Psoas muscle (tissue), 8 donors: Measurements from ENCODE around the gene SEMA7A. TPM values are rescaled to one million over a fixed set of nuclear protein-coding genes. Genes with fewer than 3 reads are reported as not detected.

Experiments used
- ATAC-seq, 4 donors: fragments of 200-7000 bp; cut with Tn5 transposase; one replicate each; pipeline ENCODE4 v1.9.1; 2020; ENCODE audit warnings: moderate library complexity in 3 of 4, mild to moderate bottlenecking in 2 of 4
- DNase-seq, 2 donors: peaks; one replicate each; pipeline ENCODE4 v3.0.0-alpha.2; 2020
- H3K27ac ChIP-seq: fragments of 200-600 bp; one replicate; pipeline ENCODE4 v1.8.0; 2022
- H3K27me3 ChIP-seq, 3 donors: fragments of 200-600 bp in 1 of 3; one replicate each; pipeline versions ENCODE4 v1.6.1 to v1.8.0; 2013 to 2022; ENCODE audit warnings: low read length in 2 of 3, mild to moderate bottlenecking in 2 of 3, moderate library complexity in 1 of 3; ENCODE audit not compliant: insufficient read depth in 3 of 3
- H3K36me3 ChIP-seq, 2 donors: fragments of 200-600 bp in 1 of 2; one replicate each; pipeline versions ENCODE4 v1.6.1 to v1.8.0; 2013 to 2022; ENCODE audit warnings: low read depth in 1 of 2, mild to moderate bottlenecking in 1 of 2, moderate library complexity in 1 of 2; ENCODE audit not compliant: insufficient read depth in 1 of 2
- H3K4me1 ChIP-seq: fragments of 200-600 bp; one replicate; pipeline ENCODE4 v1.8.0; 2022
- H3K4me3 ChIP-seq: fragments of 200-600 bp; one replicate; pipeline ENCODE4 v1.8.0; 2022; ENCODE audit warnings: mild to moderate bottlenecking
- H3K9me3 ChIP-seq: fragments of 200-600 bp; one replicate; pipeline ENCODE4 v1.8.0; 2022
- WGBS, 3 donors: extraction: QIAGEN DNeasy Blood & Tissue Kit; methylation state at CpG; one replicate each; pipeline versions ENCODE4 v1.1.6 to v1.1.7; 2013; 5-methylcytosine and 5-hydroxymethylcytosine counted together
- intact Hi-C, 2 donors: fragments of 100-400 bp; cut with DNase I; formaldehyde crosslinking; loops; one replicate each; pipeline versions ENCODE4 v1.11.0 to v1.14.2; 2022
- polyA plus RNA-seq, 3 donors: library from polyadenylated mRNA; stranded (reverse); fragments of 200-250 nt; gene quantifications; one replicate each; pipeline ENCODE4 v1.2.3, GENCODE V29; 2013
- total RNA-seq, 4 donors: library from RNA; stranded (reverse); fragmentation: NEBNext Ultra II Directional in 2 of 4; extraction: Animal tissue kit (Norgen Biotek cat#: 25700) in 2 of 4; gene quantifications; one replicate each; pipeline versions ENCODE4 v1.2.1 to v1.2.4, GENCODE V29; 2021 to 2023
- TF ChIP-seq, protein P1 (sequence below): fragments of 200-600 bp; IDR thresholded peaks from one replicate; pipeline ENCODE4 v1.8.0; 2022; ENCODE audit warnings: antibody characterized with exemption
- donor health status: healthy with polysubstance abuse.
- donor health status: DM: no; HTN: no; CAD: no; lungs with moderate emphysema.
- donor health status: Bipolar disorder and iron deficiency.
- donor health status: healthy.
- donor health status: DM: yes; HTN: yes; CAD: no.
- donor health status: DM: no; HTN: no; CAD: no.
- donor health status: DM: no; HTN: no; CAD: no.
- donor health status: DM: yes; HTN: yes; CAD: no.

The SEMA7A gene
- total and polyA plus RNA-seq, 7 donors = 0.44 to 2.0 (median 1.2) TPM

DNA sequence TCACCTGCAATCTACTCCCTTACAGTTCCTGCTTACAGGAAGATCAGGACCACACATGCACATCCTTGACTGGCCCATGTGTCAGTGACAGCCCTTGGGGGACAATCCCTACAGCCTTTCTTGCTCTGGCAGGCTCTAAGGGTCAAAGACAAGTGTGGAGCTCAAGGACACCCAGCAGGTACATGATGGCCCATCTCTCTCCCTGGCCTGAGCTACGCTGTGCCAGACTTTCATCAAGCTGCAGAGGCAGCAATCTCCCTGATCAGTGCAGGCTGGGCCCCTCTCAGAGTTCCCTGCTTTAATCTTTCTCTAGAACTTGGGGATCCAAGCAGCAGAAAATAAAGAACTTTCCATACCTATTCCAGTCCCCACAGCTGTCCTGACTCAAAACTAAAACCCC, 2.6 kb downstream of the SEMA7A start:
- ATAC-seq (no peak), DNase-seq (no peak)
- Histone ChIP-seq H3K27me3 (peaks cover 0 to 26% (median 6%) of the 10 kb centered on the region in 3 donors), H3K9me3 (no peaks in the 10 kb centered on the region), H3K27ac (no peak overlapping the region), H3K36me3 (no peaks in the 10 kb centered on the region), H3K4me3 (no peak overlapping the region), H3K4me1 (peaks cover 4% of the 10 kb centered on the region)
- intact Hi-C loops = no loop called here
- WGBS, 3 donors = 79 to 100% (median 90%) methylated on average over 1 of the region's 1 CpG
- TF ChIP-seq, protein P1, sequence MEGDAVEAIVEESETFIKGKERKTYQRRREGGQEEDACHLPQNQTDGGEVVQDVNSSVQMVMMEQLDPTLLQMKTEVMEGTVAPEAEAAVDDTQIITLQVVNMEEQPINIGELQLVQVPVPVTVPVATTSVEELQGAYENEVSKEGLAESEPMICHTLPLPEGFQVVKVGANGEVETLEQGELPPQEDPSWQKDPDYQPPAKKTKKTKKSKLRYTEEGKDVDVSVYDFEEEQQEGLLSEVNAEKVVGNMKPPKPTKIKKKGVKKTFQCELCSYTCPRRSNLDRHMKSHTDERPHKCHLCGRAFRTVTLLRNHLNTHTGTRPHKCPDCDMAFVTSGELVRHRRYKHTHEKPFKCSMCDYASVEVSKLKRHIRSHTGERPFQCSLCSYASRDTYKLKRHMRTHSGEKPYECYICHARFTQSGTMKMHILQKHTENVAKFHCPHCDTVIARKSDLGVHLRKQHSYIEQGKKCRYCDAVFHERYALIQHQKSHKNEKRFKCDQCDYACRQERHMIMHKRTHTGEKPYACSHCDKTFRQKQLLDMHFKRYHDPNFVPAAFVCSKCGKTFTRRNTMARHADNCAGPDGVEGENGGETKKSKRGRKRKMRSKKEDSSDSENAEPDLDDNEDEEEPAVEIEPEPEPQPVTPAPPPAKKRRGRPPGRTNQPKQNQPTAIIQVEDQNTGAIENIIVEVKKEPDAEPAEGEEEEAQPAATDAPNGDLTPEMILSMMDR = no peak

DNA sequence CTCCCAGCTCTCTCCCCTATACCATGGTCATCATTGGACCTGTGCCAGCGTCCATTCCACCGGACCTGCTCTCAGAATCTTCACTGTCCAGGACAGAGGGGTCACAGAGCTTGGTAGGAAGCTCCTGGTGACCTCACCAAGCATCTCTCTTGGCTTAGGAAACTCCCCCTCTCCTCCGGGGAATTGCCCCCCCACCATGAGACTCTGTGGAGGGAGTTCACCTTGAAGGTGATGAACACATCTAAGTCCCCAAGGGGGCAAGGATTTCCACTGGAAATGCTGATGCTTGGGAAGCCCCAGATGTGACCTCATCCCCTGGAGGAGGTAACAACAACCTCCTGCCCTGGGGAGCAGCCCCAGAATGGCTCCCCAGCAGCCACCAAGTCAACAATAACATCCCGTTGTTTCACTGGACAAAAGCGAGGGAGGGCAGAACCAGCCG, 3.2 kb downstream of the SEMA7A start:
- H3K27me3 ChIP-seq = peaks cover 0 to 26% (median 6%) of the 10 kb centered on the region in 3 donors
- no peaks in the 10 kb centered on the region for H3K9me3 ChIP-seq
- 50 to 60% (median 54%) methylated on average over 6 of the region's 6 CpGs for WGBS, 3 donors
- TF ChIP-seq, protein P1 = no peak
- ATAC-seq (no peak), DNase-seq (peak in 1 of 2 donors; percentile 23)
- H3K27ac ChIP-seq = no peak overlapping the region
- peaks cover 4% of the 10 kb centered on the region for H3K4me1 ChIP-seq
- H3K36me3 ChIP-seq = no peaks in the 10 kb centered on the region
- intact Hi-C loops = no loop called here
- no peak overlapping the region for H3K4me3 ChIP-seq

DNA sequence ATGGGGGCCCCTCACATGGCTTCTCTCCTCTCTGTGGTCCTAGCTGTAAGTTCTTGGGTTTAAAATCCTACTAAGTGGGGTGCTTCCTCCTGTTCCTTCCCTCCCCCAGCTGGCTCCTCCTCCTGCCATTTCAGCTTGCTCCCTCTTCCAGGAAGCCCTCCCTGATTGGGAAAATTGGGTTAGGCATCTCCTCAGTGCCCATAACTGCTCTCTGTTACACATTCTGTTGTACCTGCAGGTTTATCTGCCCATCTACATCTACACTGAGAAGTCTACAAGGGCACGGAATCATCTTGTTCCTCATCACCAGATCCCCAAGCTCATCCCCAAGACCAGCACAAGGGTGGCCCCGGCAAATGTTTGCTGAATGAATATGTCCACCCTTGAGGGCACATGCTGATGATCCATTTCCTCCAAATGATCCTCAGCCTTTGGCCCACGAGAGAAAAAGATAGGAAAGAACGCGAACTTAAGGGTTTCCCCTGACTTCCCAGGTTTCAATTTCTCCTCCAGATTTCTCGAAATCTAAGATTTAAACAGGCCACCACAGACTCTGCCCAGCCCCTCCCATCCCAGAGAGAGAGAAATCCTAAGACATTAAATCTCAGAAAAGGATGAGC, 3.9 kb downstream of the SEMA7A start:
- Histone ChIP-seq H3K36me3 (no peaks in the 10 kb centered on the region), H3K4me3 (no peak overlapping the region), H3K4me1 (peaks cover 4% of the 10 kb centered on the region), H3K27me3 (peaks cover 0 to 26% (median 6%) of the 10 kb centered on the region in 3 donors), H3K27ac (no peak overlapping the region), H3K9me3 (no peaks in the 10 kb centered on the region)
- DNase-seq (no peak), ATAC-seq (no peak)
- WGBS, 3 donors = 86 to 93% (median 89%) methylated on average over 6 of the region's 6 CpGs
- intact Hi-C loops = no loop called here
- TF ChIP-seq, protein P1 = no peak

DNA sequence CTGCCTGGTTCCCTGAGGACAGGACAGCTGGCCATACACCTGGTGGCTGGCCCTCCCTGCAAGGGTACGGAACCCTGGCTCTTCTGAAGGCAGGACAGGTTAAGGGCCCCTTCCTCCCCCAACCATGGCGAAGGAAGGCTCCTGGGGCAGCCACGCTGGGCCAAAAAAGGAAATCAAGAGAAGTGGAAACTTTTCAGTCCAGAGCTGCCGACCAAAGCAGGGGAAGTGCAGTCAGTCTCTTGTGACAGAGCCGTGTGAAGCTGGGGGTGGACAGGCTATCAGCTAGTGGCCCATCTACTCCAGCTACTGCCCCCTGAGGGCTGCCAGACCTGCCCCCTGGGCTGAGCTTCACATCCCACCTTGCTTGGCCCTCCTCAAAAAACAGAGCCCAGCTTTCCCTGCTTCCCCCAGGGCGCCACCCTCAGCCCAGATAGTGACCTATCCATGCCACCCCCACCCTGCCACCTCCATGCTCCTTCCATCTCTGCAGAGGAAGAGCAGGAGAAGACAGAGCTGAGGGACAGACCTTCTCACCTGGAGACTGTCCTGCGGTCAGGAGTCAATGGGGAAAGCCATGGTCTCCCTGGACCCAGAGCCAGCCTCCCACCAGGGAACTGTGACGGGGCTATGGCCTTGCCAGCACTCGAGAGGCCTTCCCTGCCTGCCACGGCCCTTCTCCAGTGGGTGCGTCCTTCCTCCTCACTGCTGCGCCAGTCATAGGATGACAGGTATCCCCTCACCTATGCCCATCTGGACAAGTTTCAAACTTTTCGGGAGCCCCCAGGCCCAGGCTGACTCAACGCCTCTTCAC, 4.6 kb downstream of the SEMA7A start:
- H3K27ac ChIP-seq = no peak overlapping the region
- 84 to 92% (median 85%) methylated on average over 14 of the region's 14 CpGs for WGBS, 3 donors
- peaks cover 0 to 26% (median 6%) of the 10 kb centered on the region in 3 donors for H3K27me3 ChIP-seq
- H3K9me3 ChIP-seq = no peaks in the 10 kb centered on the region
- no peaks in the 10 kb centered on the region for H3K36me3 ChIP-seq
- intact Hi-C loops = no loop called here
- TF ChIP-seq, protein P1 = no peak
- DNase-seq = no peak
- no peak overlapping the region for H3K4me3 ChIP-seq
- ATAC-seq = no peak
- H3K4me1 ChIP-seq = peaks cover 4% of the 10 kb centered on the region
